IMR-90 (cell line): ENCODE results near the gene TRA2B. TPM values are rescaled to one million over a fixed set of nuclear protein-coding genes. Genes with fewer than 3 reads are reported as not detected.

ENCODE experiments used
- ATAC-seq: fragments of 200-7000 bp; cut with Tn5 transposase; 2 replicates; pipeline ENCODE4 v1.9.1; 2020; ENCODE audit warnings: low read depth, mild to moderate bottlenecking, moderate library complexity
- BruUV-seq: library from RNA; stranded (reverse); fragments of 400-500 nt; replicated peaks from 2 replicates; lab custom pipeline; 2021; lab: Mats Ljungman, UMichigan
- CTCF ChIA-PET: fragments of 300-600 bp; formaldehyde crosslinking; extraction: SDS; loops from one replicate; lab custom pipeline; 2021; ENCODE audit warnings: antibody characterized with exemption; lab: Yijun Ruan, JAX
- POLR2A ChIA-PET: fragments of 300-600 bp; sonication (Branson Sonifier 250); formaldehyde crosslinking; loops from one replicate; lab custom pipeline; 2022; ENCODE audit warnings: antibody characterized with exemption; ENCODE audit not compliant: unreplicated experiment; lab: Charles Lee
- DNase-seq: peaks from one replicate; pipeline ENCODE4 v3.0.0; 2013
- H2AFZ ChIP-seq: replicated peaks from 2 replicates; pipeline ENCODE3; 2013; ENCODE audit warnings: low read length, mild to moderate bottlenecking; ENCODE audit not compliant: poor library complexity
- H2AK5ac ChIP-seq: 2 replicates; pipeline ENCODE4 v1.6.1; 2013; ENCODE audit warnings: low read depth, low read length, inconsistent platforms
- H2AK9ac ChIP-seq: replicated peaks from 2 replicates; pipeline ENCODE3; 2013; ENCODE audit warnings: mild to moderate bottlenecking, low read depth, low read length, moderate library complexity; ENCODE audit not compliant: poor library complexity
- H2BK120ac ChIP-seq: 2 replicates; pipeline ENCODE4 v1.6.1; 2013; ENCODE audit warnings: low read depth, low read length, inconsistent platforms
- H2BK15ac ChIP-seq: 3 replicates; pipeline ENCODE4 v1.6.1; 2013; ENCODE audit warnings: low read depth, low read length, inconsistent platforms
- H2BK20ac ChIP-seq: 2 replicates; pipeline ENCODE4 v1.6.1; 2013; ENCODE audit warnings: low read depth, mild to moderate bottlenecking, inconsistent platforms, low read length, moderate library complexity
- H2BK5ac ChIP-seq: 2 replicates; pipeline ENCODE4 v1.6.1; 2013; ENCODE audit warnings: mild to moderate bottlenecking, low read depth, low read length, inconsistent platforms; ENCODE audit not compliant: poor library complexity, severe bottlenecking
- H3K14ac ChIP-seq: replicated peaks from 2 replicates; pipeline ENCODE4 v1.6.1; 2013; ENCODE audit warnings: low read depth, low read length, inconsistent platforms
- H3K18ac ChIP-seq: 2 replicates; pipeline ENCODE4 v1.6.1; 2013; ENCODE audit warnings: low read depth, low read length, control low read depth
- H3K23ac ChIP-seq: 2 replicates; pipeline ENCODE4 v1.6.1; 2013; ENCODE audit warnings: low read depth, low read length, inconsistent platforms
- H3K27ac ChIP-seq: 2 replicates; pipeline ENCODE4 v1.5.1; 2013; ENCODE audit warnings: mild to moderate bottlenecking, control low read depth, low read length; ENCODE audit not compliant: insufficient read depth
- H3K27me3 ChIP-seq: 2 replicates; pipeline ENCODE4 v1.6.1; 2013; ENCODE audit warnings: low read length; ENCODE audit not compliant: control insufficient read depth, insufficient read depth
- H3K36me3 ChIP-seq: 2 replicates; pipeline ENCODE4 v1.6.1; 2013; ENCODE audit warnings: low read length, mixed read lengths; ENCODE audit not compliant: control insufficient read depth, insufficient read depth
- H3K4ac ChIP-seq: 2 replicates; pipeline ENCODE4 v1.6.1; 2013; ENCODE audit warnings: low read depth, low read length, inconsistent platforms
- H3K4me1 ChIP-seq: 2 replicates; pipeline ENCODE4 v1.6.1; 2013; ENCODE audit warnings: low read length, mixed read lengths; ENCODE audit not compliant: control insufficient read depth, insufficient read depth
- H3K4me2 ChIP-seq: 2 replicates; pipeline ENCODE4 v1.6.1; 2013; ENCODE audit warnings: low read depth, mild to moderate bottlenecking, control low read depth, low read length, moderate library complexity
- H3K4me3 ChIP-seq: 2 replicates; pipeline ENCODE4 v1.5.1; 2013; ENCODE audit warnings: low read depth, mild to moderate bottlenecking, control low read depth, low read length, moderate library complexity; ENCODE audit not compliant: insufficient read depth
- H3K56ac ChIP-seq: 2 replicates; pipeline ENCODE4 v1.6.1; 2013; ENCODE audit warnings: low read length, inconsistent platforms; ENCODE audit not compliant: insufficient read depth; ENCODE audit errors: extremely low read depth
- H3K79me1 ChIP-seq, 2 experiments: 2 replicates each; pipeline ENCODE4 v1.6.1; 2013; ENCODE audit warnings: low read length in 2 of 2, inconsistent platforms in 1 of 2, low read depth in 1 of 2
- H3K9ac ChIP-seq: 2 replicates; pipeline ENCODE4 v1.6.1; 2013; ENCODE audit warnings: low read depth, low read length, control low read depth
- H3K9me1 ChIP-seq: 2 replicates; pipeline ENCODE4 v1.6.1; 2013; ENCODE audit warnings: low read length, inconsistent platforms; ENCODE audit not compliant: insufficient read depth
- H3K9me3 ChIP-seq: 2 replicates; pipeline ENCODE4 v1.6.1; 2013; ENCODE audit warnings: low read length; ENCODE audit not compliant: control insufficient read depth, insufficient read depth
- H4K20me1 ChIP-seq: 2 replicates; pipeline ENCODE4 v1.6.1; 2013; ENCODE audit warnings: low read length, inconsistent platforms; ENCODE audit not compliant: insufficient read depth
- H4K5ac ChIP-seq: 2 replicates; pipeline ENCODE4 v1.6.1; 2013; ENCODE audit warnings: mild to moderate bottlenecking, low read depth, low read length, control low read depth
- H4K8ac ChIP-seq, 2 experiments: 2 replicates each; pipeline ENCODE4 v1.6.1; 2013; ENCODE audit warnings: low read depth in 2 of 2, low read length in 2 of 2, control low read depth in 1 of 2, inconsistent platforms in 1 of 2
- H4K91ac ChIP-seq: 2 replicates; pipeline ENCODE4 v1.6.1; 2013; ENCODE audit warnings: low read depth, low read length, inconsistent platforms; ENCODE audit not compliant: insufficient read depth
- BHLHE40 ChIP-seq: fragments of 150-350 bp; IDR thresholded peaks from 2 replicates; pipeline ENCODE4 v1.6.1; 2016; ENCODE audit warnings: mild to moderate bottlenecking, low read depth, low read length
- USF2 ChIP-seq: fragments of 150-350 bp; IDR thresholded peaks from 2 replicates; pipeline ENCODE4 v1.6.1; 2017; ENCODE audit warnings: mild to moderate bottlenecking, antibody characterized with exemption, low read length, low read depth
- WGBS, 2 experiments: methylation state at CpG; one replicate each; pipeline versions ENCODE4 v1.1.5 to v1.1.7; 2013; ENCODE audit warnings: missing lambda C conversion rate in 2 of 2; ENCODE audit not compliant: insufficient read length in 1 of 2; ENCODE audit errors: extremely low coverage in 2 of 2; 5-methylcytosine and 5-hydroxymethylcytosine counted together
- dilution Hi-C: fragments of 300-500 bp; cut with HindIII; formaldehyde crosslinking; loops from one replicate; pipeline ENCODE4 v1.14.3; 2018; ENCODE audit warnings: low sequenced_read_pairs; ENCODE audit not compliant: unreplicated experiment
- in situ Hi-C: fragments of 300-500 bp; cut with MboI; formaldehyde crosslinking; loops from 3 replicates; pipeline ENCODE4 v1.14.3; 2019; ENCODE audit warnings: low sequenced_read_pairs, inconsistent platforms, mixed read lengths
- intact Hi-C: fragments of 100-400 bp; cut with micrococcal nuclease; formaldehyde crosslinking; loops from 2 replicates; pipeline ENCODE4 v1.10.0; 2022
- polyA plus RNA-seq, 3 experiments: library from polyadenylated mRNA; depleted of rRNA; stranded (reverse); fragments of >200 nt; gene quantifications; 2 replicates each; pipeline ENCODE4 v1.2.3, GENCODE V29; 2012; ENCODE audit warnings: low replicate concordance in 1 of 3
- total RNA-seq: library from RNA; depleted of rRNA; stranded (reverse); fragments of >200 nt; gene quantifications from 2 replicates; pipeline ENCODE4 v1.2.3, GENCODE V29; 2012

Gene TRA2B
- total and polyA plus RNA-seq, 2 of the 4 experiments (the other 2 are of a cell fraction), result 127 to 208 TPM

- Histone ChIP-seq H3K9ac (no peak overlapping the region), H3K4me2 (no peak overlapping the region), H3K27ac (no peak overlapping the region), H2AK5ac (no peak overlapping the region), H2AK9ac (no peak overlapping the region), H4K20me1 (no peaks in the 10 kb centered on the region; the same call in 1 of the 2 replicates), H3K18ac (no peak overlapping the region), H3K23ac (no peak overlapping the region), H3K4me3 (no peak overlapping the region), H2BK15ac (no peak overlapping the region), H3K9me1 (no peaks in the 10 kb centered on the region), H3K4me1 (no peaks in the 10 kb centered on the region), H2BK5ac (no peak overlapping the region), H3K27me3 (peaks cover 8% of the 10 kb centered on the region), H3K36me3 (no peaks in the 10 kb centered on the region), H4K8ac (no peak overlapping the region), H2AFZ (no peak overlapping the region), H3K9me3 (no peaks in the 10 kb centered on the region), H3K14ac (no peak overlapping the region), H4K91ac (no peak overlapping the region), H3K56ac (no peak overlapping the region), H2BK120ac (no peak overlapping the region), H3K79me1 (no peaks in the 10 kb centered on the region), H4K5ac (no peak overlapping the region), H2BK20ac (no peak overlapping the region), H3K4ac (no peak overlapping the region)
- BruUV-seq, result no TSS peak
- dilution Hi-C loops (no loop called here), intact Hi-C loops (no loop called here), in situ Hi-C loops (no loop called here)
- DNase-seq, result no peak
- TF ChIP-seq USF2 (peak; percentile 50; the same call in 1 of the 2 replicates), BHLHE40 (no peak)
- ChIA-PET POLR2A (no interaction called here), CTCF (no interaction called here)
- WGBS, 2 experiments, result no CpG with 5 or more reads among the region's 3 CpGs
- ATAC-seq, result no peak
These were observed 10.5 kb upstream of the TRA2B start for GRCh38 chr3:185948292-185948691.
